Ascending aorta (tissue), 2 donors: ENCODE measurements around the gene NKX6-2. TPM values are rescaled to one million over a fixed set of nuclear protein-coding genes. Genes with fewer than 3 reads are reported as not detected.

Experiments
- DNase-seq, 2 donors: peaks; one replicate each; pipeline ENCODE4 v3.0.0-alpha.2; 2019; ENCODE audit warnings: low spot score in 2 of 2
- H3K27ac ChIP-seq, 2 donors: fragments of 200-600 bp; sonication (generic); one replicate each; pipeline ENCODE4 v1.5.1; 2016 to 2017; ENCODE audit warnings: mild to moderate bottlenecking in 1 of 2
- H3K27me3 ChIP-seq: fragments of 200-600 bp; sonication (generic); one replicate; pipeline ENCODE4 v1.5.1; 2017
- H3K36me3 ChIP-seq, 2 donors: fragments of 200-600 bp; sonication (generic); one replicate each; pipeline ENCODE4 v1.5.1; 2016
- H3K4me1 ChIP-seq, 2 donors: fragments of 200-600 bp; sonication (generic); one replicate each; pipeline ENCODE4 v1.5.1; 2016 to 2017; ENCODE audit warnings: mild to moderate bottlenecking in 1 of 2
- H3K4me3 ChIP-seq, 2 donors: fragments of 200-600 bp; sonication (generic); one replicate each; pipeline ENCODE4 v1.5.1; 2016 to 2017; ENCODE audit warnings: mild to moderate bottlenecking in 1 of 2
- H3K9me3 ChIP-seq, 2 donors: fragments of 200-600 bp; sonication (generic); one replicate each; pipeline ENCODE4 v1.5.1; 2016
- intact Hi-C: fragments of 100-400 bp; cut with DNase I; formaldehyde crosslinking; loops from one replicate; pipeline ENCODE4 v1.15.1; 2023
- total RNA-seq: library from RNA; depleted of rRNA; stranded (reverse); fragments of >200 nt; gene quantifications from one replicate; pipeline ENCODE4 v1.1.0, GENCODE V29; 2016
- TF ChIP-seq, protein P1 (sequence below), 3 experiments: fragments of 200-600 bp in 2 of 3; fragments of 450-650 bp in 1 of 3; sonication (generic) in 2 of 3; IDR thresholded peaks; one replicate each; pipeline ENCODE4 v1.5.1; 2016 to 2019; ENCODE audit warnings: antibody characterized with exemption in 3 of 3, mild to moderate bottlenecking in 1 of 3, moderate library complexity in 1 of 3

NKX6-2 gene
- total RNA-seq, 1 donor from 2014 or later: not detected

- intact Hi-C loops: no loop called here
- TF ChIP-seq, protein P1, sequence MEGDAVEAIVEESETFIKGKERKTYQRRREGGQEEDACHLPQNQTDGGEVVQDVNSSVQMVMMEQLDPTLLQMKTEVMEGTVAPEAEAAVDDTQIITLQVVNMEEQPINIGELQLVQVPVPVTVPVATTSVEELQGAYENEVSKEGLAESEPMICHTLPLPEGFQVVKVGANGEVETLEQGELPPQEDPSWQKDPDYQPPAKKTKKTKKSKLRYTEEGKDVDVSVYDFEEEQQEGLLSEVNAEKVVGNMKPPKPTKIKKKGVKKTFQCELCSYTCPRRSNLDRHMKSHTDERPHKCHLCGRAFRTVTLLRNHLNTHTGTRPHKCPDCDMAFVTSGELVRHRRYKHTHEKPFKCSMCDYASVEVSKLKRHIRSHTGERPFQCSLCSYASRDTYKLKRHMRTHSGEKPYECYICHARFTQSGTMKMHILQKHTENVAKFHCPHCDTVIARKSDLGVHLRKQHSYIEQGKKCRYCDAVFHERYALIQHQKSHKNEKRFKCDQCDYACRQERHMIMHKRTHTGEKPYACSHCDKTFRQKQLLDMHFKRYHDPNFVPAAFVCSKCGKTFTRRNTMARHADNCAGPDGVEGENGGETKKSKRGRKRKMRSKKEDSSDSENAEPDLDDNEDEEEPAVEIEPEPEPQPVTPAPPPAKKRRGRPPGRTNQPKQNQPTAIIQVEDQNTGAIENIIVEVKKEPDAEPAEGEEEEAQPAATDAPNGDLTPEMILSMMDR (IDR thresholded peaks at IDR 0.05): no peak
- no peaks in the 10 kb centered on the region for H3K27me3 ChIP-seq
Measured at GRCh38 chr10:132832186-132832969, 46.4 kb upstream of the NKX6-2 start.

GRCh38 chr10:132829403-132829802 lies 43.5 kb upstream of the NKX6-2 start:
- Histone ChIP-seq H3K36me3 (no peaks in the 10 kb centered on the region), H3K4me3 (no peak overlapping the region), H3K27me3 (no peaks in the 10 kb centered on the region), H3K4me1 (no peaks in the 10 kb centered on the region), H3K27ac (no peak overlapping the region), H3K9me3 (no peaks in the 10 kb centered on the region)
- DNase-seq: no peak
- TF ChIP-seq, protein P1 (IDR thresholded peaks at IDR 0.05): no peak
- intact Hi-C loops: no loop called here

More at GRCh38 chr10:132832186-132832969, 46.4 kb upstream of the NKX6-2 start:
- H3K9me3 ChIP-seq: no peaks in the 10 kb centered on the region
- no peaks in the 10 kb centered on the region for H3K4me1 ChIP-seq
- no peak overlapping the region for H3K4me3 ChIP-seq
- H3K36me3 ChIP-seq: no peaks in the 10 kb centered on the region
- DNase-seq: no peak
- no peak overlapping the region for H3K27ac ChIP-seq

DNA sequence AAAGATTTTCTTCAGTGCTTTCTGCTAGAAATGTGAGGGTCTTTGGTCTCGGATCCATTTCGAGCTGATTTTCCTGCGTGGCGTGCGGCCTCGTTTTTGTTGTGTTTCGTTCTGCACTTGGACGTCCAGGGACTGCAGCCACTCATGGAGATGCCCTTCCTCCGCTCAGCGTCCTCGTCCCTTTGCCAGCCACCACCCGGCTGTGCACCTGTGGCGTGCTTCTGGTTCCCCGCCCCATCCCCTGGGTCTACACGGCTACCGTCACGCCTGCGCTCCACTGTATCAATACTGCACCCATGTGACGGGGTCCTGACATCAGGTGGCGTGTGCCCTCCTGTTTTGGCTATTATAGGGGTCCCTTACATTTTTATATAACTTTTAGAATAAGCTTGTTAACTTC lies 42.7 kb upstream of the NKX6-2 start:
- H3K4me1 ChIP-seq: no peaks in the 10 kb centered on the region
- no peak for DNase-seq
- intact Hi-C loops: no loop called here
- H3K4me3 ChIP-seq: no peak overlapping the region
- TF ChIP-seq, protein P1 (IDR thresholded peaks at IDR 0.05): no peak
- H3K36me3 ChIP-seq: no peaks in the 10 kb centered on the region
- H3K27ac ChIP-seq: no peak overlapping the region
- H3K9me3 ChIP-seq: no peaks in the 10 kb centered on the region
- no peaks in the 10 kb centered on the region for H3K27me3 ChIP-seq

DNA sequence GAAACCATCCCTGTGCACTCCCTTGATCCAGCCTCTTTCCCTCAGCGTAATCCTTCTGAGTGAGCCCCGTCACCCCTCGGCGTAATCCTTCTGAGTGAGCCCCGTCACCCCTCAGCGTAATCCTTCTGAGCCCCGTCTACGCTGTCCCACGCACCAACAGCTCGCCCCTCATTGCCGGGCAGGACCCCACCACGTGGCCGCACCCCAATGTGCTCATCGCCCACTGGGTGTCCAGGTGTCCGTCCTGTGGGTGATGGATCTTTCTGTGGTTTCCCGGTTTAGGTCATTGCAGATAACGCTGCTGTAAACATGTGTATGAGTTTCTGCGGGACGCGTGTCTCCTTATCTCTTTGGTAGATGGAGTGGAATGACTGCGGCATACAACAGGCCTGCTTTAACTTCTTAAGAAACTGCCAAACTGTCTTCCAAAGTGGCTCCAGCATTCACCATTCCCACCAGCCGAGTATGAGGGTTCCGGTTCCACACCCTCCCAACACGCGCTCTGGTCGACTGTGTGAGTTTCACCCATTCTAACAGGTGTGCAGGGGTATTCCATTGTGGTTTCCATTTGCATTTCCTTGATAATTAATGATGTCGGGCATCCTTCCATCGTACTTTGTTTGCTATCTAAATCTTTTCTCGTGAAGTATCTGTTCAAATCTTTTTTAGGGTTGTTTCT lies 42.1 kb upstream of the NKX6-2 start:
- Histone ChIP-seq H3K27ac (no peak overlapping the region), H3K4me1 (no peaks in the 10 kb centered on the region), H3K4me3 (no peak overlapping the region), H3K27me3 (no peaks in the 10 kb centered on the region), H3K9me3 (no peaks in the 10 kb centered on the region), H3K36me3 (no peaks in the 10 kb centered on the region)
- TF ChIP-seq, protein P1 (IDR thresholded peaks at IDR 0.05): no peak
- no peak for DNase-seq
- intact Hi-C loops: no loop called here

GRCh38 chr10:132827423-132827789 lies 41.5 kb upstream of the NKX6-2 start:
- Histone ChIP-seq H3K9me3 (no peaks in the 10 kb centered on the region), H3K36me3 (no peaks in the 10 kb centered on the region), H3K27ac (no peak overlapping the region), H3K4me3 (no peak overlapping the region), H3K4me1 (no peaks in the 10 kb centered on the region), H3K27me3 (no peaks in the 10 kb centered on the region)
- no peak for DNase-seq
- TF ChIP-seq, protein P1 (IDR thresholded peaks at IDR 0.05): no peak
- intact Hi-C loops: no loop called here
